CD14-positive monocyte (primary cell): ENCODE results near the gene RFNG. TPM values are rescaled to one million over a fixed set of nuclear protein-coding genes. Genes with fewer than 3 reads are reported as not detected.

Experiments
- DNase-seq, 3 donors: peaks; one replicate each; pipeline ENCODE4 v3.0.0-alpha.2; 2011 to 2022
- H2AFZ ChIP-seq: 2 replicates; pipeline ENCODE4 v1.6.0; 2012; ENCODE audit warnings: mild to moderate bottlenecking, low read depth, low read length, inconsistent platforms; ENCODE audit not compliant: insufficient read depth, poor library complexity, severe bottlenecking
- H3K27ac ChIP-seq, 2 donors: 1 replicate in 1 of 2; 2 replicates in 1 of 2; pipeline ENCODE4 v1.5.1; 2012 to 2013; ENCODE audit warnings: low read length in 2 of 2, control low read depth in 1 of 2, inconsistent platforms in 1 of 2, low read depth in 1 of 2, mild to moderate bottlenecking in 1 of 2
- H3K27me3 ChIP-seq, 2 donors: one replicate each; pipeline versions ENCODE4 v1.6.0 to v1.6.1; 2011 to 2013; ENCODE audit warnings: low read length in 2 of 2; ENCODE audit not compliant: control insufficient read depth in 2 of 2, insufficient read depth in 2 of 2
- H3K36me3 ChIP-seq, 2 donors: replicated peaks in 1 of 2; 1 replicate in 1 of 2; 2 replicates in 1 of 2; pipeline versions ENCODE4 v1.5.1 to v1.6.1; 2012 to 2013; ENCODE audit warnings: low read length in 2 of 2, control low read depth in 1 of 2, inconsistent platforms in 1 of 2, mild to moderate bottlenecking in 1 of 2; ENCODE audit not compliant: insufficient read depth in 2 of 2, control insufficient read depth in 1 of 2
- H3K4me1 ChIP-seq, 2 donors: 1 replicate in 1 of 2; 2 replicates in 1 of 2; pipeline versions ENCODE4 v1.5.1 to v1.6.1; 2012 to 2013; ENCODE audit warnings: low read length in 2 of 2, control low read depth in 1 of 2, inconsistent platforms in 1 of 2, mild to moderate bottlenecking in 1 of 2, moderate library complexity in 1 of 2; ENCODE audit not compliant: insufficient read depth in 2 of 2, control insufficient read depth in 1 of 2
- H3K4me2 ChIP-seq: replicated peaks from 2 replicates; pipeline ENCODE3; 2012; ENCODE audit warnings: low read length, moderate library complexity, mild to moderate bottlenecking; ENCODE audit not compliant: poor library complexity, severe bottlenecking; ENCODE audit errors: extremely low read depth
- H3K4me3 ChIP-seq, 3 experiments: fragments of 200-600 bp in 1 of 3; sonication (generic) in 1 of 3; replicated peaks in 1 of 3; 1 replicate in 2 of 3; 2 replicates in 1 of 3; pipeline ENCODE4 v1.5.1; 2011 to 2013; ENCODE audit warnings: low read length in 3 of 3, mild to moderate bottlenecking in 3 of 3, control low read depth in 2 of 3, low read depth in 2 of 3, inconsistent platforms in 1 of 3, moderate library complexity in 1 of 3
- H3K79me2 ChIP-seq: 2 replicates; pipeline ENCODE4 v1.6.0; 2012; ENCODE audit warnings: mild to moderate bottlenecking, control low read depth, inconsistent platforms, low read length, moderate library complexity; ENCODE audit not compliant: insufficient read depth
- H3K9ac ChIP-seq: 2 replicates; pipeline ENCODE4 v1.6.0; 2017; ENCODE audit warnings: low read length, mild to moderate bottlenecking; ENCODE audit not compliant: insufficient read depth, poor library complexity, severe bottlenecking
- H3K9me3 ChIP-seq, 2 donors: replicated peaks in 1 of 2; 1 replicate in 1 of 2; 2 replicates in 1 of 2; pipeline versions ENCODE4 v1.5.1 to v1.6.1; 2012 to 2013; ENCODE audit warnings: low read length in 2 of 2, control low read depth in 1 of 2; ENCODE audit not compliant: control insufficient read depth in 1 of 2, insufficient read depth in 1 of 2
- H4K20me1 ChIP-seq: 2 replicates; pipeline ENCODE4 v1.6.0; 2012; ENCODE audit warnings: mild to moderate bottlenecking, low read length, control low read depth, moderate library complexity; ENCODE audit not compliant: insufficient read depth
- H3K27ac Mint-ChIP-seq, 7 donors: one replicate each; pipeline ENCODE4 v1.8.0; 2020; ENCODE audit warnings: mild to moderate bottlenecking in 7 of 7, mixed read lengths in 7 of 7, moderate library complexity in 6 of 7, inconsistent platforms in 2 of 7
- H3K27me3 Mint-ChIP-seq, 3 donors: one replicate each; pipeline ENCODE4 v1.8.0; 2021 to 2022; ENCODE audit warnings: low read depth in 3 of 3, mild to moderate bottlenecking in 3 of 3, mixed read lengths in 3 of 3, moderate library complexity in 3 of 3, inconsistent platforms in 1 of 3
- H3K36me3 Mint-ChIP-seq, 2 donors: one replicate each; pipeline ENCODE4 v1.8.0; 2020; ENCODE audit warnings: mixed read lengths in 2 of 2, inconsistent platforms in 1 of 2, mild to moderate bottlenecking in 1 of 2
- H3K4me1 Mint-ChIP-seq: one replicate; pipeline ENCODE4 v1.8.0; 2020; ENCODE audit warnings: mild to moderate bottlenecking, mixed read lengths
- H3K4me3 Mint-ChIP-seq, 2 donors: one replicate each; pipeline ENCODE4 v1.8.0; 2020; ENCODE audit warnings: mild to moderate bottlenecking in 2 of 2, mixed read lengths in 2 of 2, moderate library complexity in 1 of 2
- H3K9me3 Mint-ChIP-seq, 7 donors: one replicate each; pipeline ENCODE4 v1.8.0; 2020 to 2022; ENCODE audit warnings: mixed read lengths in 7 of 7, mild to moderate bottlenecking in 6 of 7, moderate library complexity in 6 of 7, inconsistent platforms in 2 of 7
- CTCF ChIP-seq: fragments of 200-600 bp; IDR thresholded peaks from one replicate; pipeline ENCODE4 v1.8.0; 2022; ENCODE audit warnings: antibody characterized with exemption, mild to moderate bottlenecking
- WGBS: methylation state at CpG from one replicate; pipeline ENCODE4 v1.1.5; 2013; ENCODE audit warnings: missing lambda C conversion rate; ENCODE audit not compliant: insufficient coverage; 5-methylcytosine and 5-hydroxymethylcytosine counted together
- intact Hi-C, 2 donors: fragments of 100-400 bp; cut with micrococcal nuclease; formaldehyde crosslinking; loops; one replicate each; pipeline versions ENCODE4 v1.15.0 to v1.15.1; 2023
- polyA plus RNA-seq, 3 donors: library from polyadenylated mRNA; depleted of rRNA in 1 of 3; unstranded in 2 of 3; stranded (reverse) in 1 of 3; fragments of 300-500 nt in 2 of 3; fragments of >200 nt in 1 of 3; fragmentation: Illumina TruSeq in 2 of 3; gene quantifications; 1 replicate in 2 of 3; 2 replicates in 1 of 3; pipeline ENCODE4 v1.2.3, GENCODE V29; 2012 to 2021

RFNG gene
- polyA plus RNA-seq, 3 donors: 1.5 to 32.4 (median 4.1) TPM

- H3K4me1 ChIP-seq: peaks cover 29 to 42% of the 10 kb centered on the region in 2 donors
- no peak overlapping the region for H3K4me3 ChIP-seq
- H2AFZ ChIP-seq: no peak overlapping the region
- H3K9ac ChIP-seq: no peak overlapping the region
- Mint-ChIP-seq H3K36me3 (peaks cover 18 to 39% of the 10 kb centered on the region in 2 donors), H3K27me3 (peaks cover 11 to 25% (median 13%) of the 10 kb centered on the region in 3 donors), H3K4me1 (peaks cover 19% of the 10 kb centered on the region), H3K27ac (no peak overlapping the region), H3K9me3 (peaks cover 0 to 5% (median 0%) of the 10 kb centered on the region in 7 donors), H3K4me3 (peak overlapping the region; percentile 60 to 65)
- H3K4me2 ChIP-seq: peak overlapping the region; percentile 60
- peaks cover 16% of the 10 kb centered on the region for H4K20me1 ChIP-seq
- peaks cover 6 to 10% of the 10 kb centered on the region in 2 donors for H3K27me3 ChIP-seq
- H3K9me3 ChIP-seq: no peaks in the 10 kb centered on the region
- peaks cover 0 to 11% of the 10 kb centered on the region in 2 donors for H3K36me3 ChIP-seq
- no peak overlapping the region for H3K27ac ChIP-seq
- no peak for DNase-seq
- no peak for TF ChIP-seq CTCF
- intact Hi-C loops: loop anchor here (2.0 to 10.0 kb wide), 5 partner anchors 63 to 423 kb away; partner anchors contain the start of genes CYBC1 (in 1 of the 2), FASN (in 1 of the 2) and NARF (in 1 of the 2)
- 7% methylated on average over 51 of the region's 59 CpGs for WGBS
- H3K79me2 ChIP-seq: peaks cover 3% of the 10 kb centered on the region
These were observed 19.6 kb downstream of the RFNG start for GRCh38 chr17:82031885-82032627.

DNA sequence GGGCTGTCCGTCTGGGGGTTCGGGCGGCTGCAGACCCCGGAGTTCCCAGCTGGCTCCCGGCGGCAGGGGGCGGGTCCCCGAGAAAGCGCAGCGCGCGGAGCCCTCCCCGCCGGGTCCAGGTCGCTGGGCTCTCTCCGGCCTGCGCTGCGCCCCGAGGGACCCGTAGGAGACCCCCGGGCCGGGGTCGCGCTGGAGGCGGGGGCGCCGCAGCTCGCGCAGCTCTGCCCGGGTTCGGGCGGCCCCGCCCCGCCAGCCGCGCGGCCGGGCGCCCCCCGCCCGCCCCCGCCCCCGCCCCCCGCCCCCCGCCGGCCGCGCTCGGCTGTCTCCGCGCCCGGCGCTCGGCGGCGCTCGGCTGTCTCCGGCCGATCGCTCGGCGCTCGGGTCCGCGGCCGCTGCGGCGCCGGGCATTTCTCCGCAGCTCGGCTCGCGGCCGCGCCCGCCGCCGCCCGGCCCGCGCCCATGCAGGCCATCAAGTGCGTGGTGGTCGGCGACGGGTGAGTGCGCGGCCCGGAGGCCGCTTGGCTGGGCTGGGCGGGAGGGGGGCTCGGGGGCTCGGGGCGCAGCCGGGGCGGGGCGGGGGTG is 20.2 kb downstream of the RFNG start, which contains the start of gene RAC3:
TSS of gene RAC3 (plus strand) at position 376 of the 582 bp plus-strand sequence. CDS start at position 460, 84 bp downstream.
- Histone ChIP-seq H3K79me2 (peaks cover 3% of the 10 kb centered on the region), H3K9me3 (no peaks in the 10 kb centered on the region), H3K27me3 (peaks cover 6 to 10% of the 10 kb centered on the region in 2 donors), H3K36me3 (peaks cover 0 to 11% of the 10 kb centered on the region in 2 donors), H4K20me1 (peaks cover 10% of the 10 kb centered on the region), H3K4me3 (peak within 1 kb of the TSS; percentile 30 to 76 (median 34)), H3K4me1 (peaks cover 23 to 37% of the 10 kb centered on the region in 2 donors), H2AFZ (peak within 1 kb of the TSS; percentile 73), H3K9ac (peak within 1 kb of the TSS; percentile 32), H3K4me2 (peak within 1 kb of the TSS; percentile 92), H3K27ac (no peak within 1 kb of the TSS)
- Mint-ChIP-seq H3K27me3 (peaks cover 11 to 25% (median 13%) of the 10 kb centered on the region in 3 donors), H3K4me1 (peaks cover 14% of the 10 kb centered on the region), H3K36me3 (peaks cover 18 to 44% of the 10 kb centered on the region in 2 donors), H3K4me3 (peak within 1 kb of the TSS; percentile 82 to 90), H3K27ac (peak within 1 kb of the TSS in 1 of 7 donors; percentile 50), H3K9me3 (peaks cover 0 to 5% (median 0%) of the 10 kb centered on the region in 7 donors)
- DNase-seq: no peak
- intact Hi-C loops: loop anchor here (2.0 to 10.0 kb wide), 5 partner anchors 63 to 423 kb away; partner anchors contain the start of genes CYBC1 (in 1 of the 2), FASN (in 1 of the 2) and NARF (in 1 of the 2)
- under 1% methylated on average over 94 of the region's 96 CpGs for WGBS
- TF ChIP-seq CTCF: no peak
